DND-41 (cell line): Measurements from ENCODE around the gene ADPRH.

ENCODE experiments used
- ATAC-seq: fragments of 200-7000 bp; cut with Tn5 transposase; 3 replicates; pipeline ENCODE4 v1.9.1; 2021; ENCODE audit warnings: low read depth; ENCODE audit not compliant: insufficient read depth
- DNase-seq: peaks from one replicate; pipeline ENCODE4 v3.0.0-alpha.2; 2020
- H2AFZ ChIP-seq: 2 replicates; pipeline ENCODE4 v1.6.0; 2012; ENCODE audit warnings: low read depth, low read length
- H3K27ac ChIP-seq: 2 replicates; pipeline ENCODE4 v1.5.1; 2012; ENCODE audit warnings: low read length, inconsistent platforms
- H3K27me3 ChIP-seq: fragments of 200-600 bp; sonication (generic); 2 replicates; pipeline ENCODE4 v1.6.0; 2012; ENCODE audit warnings: low read length, mild to moderate bottlenecking, inconsistent platforms; ENCODE audit not compliant: insufficient read depth, poor library complexity
- H3K36me3 ChIP-seq: 2 replicates; pipeline ENCODE4 v1.5.1; 2012; ENCODE audit warnings: low read length, inconsistent platforms; ENCODE audit not compliant: insufficient read depth
- H3K4me1 ChIP-seq: 2 replicates; pipeline ENCODE4 v1.5.1; 2012; ENCODE audit warnings: mild to moderate bottlenecking, low read length; ENCODE audit not compliant: insufficient read depth
- H3K4me2 ChIP-seq: 2 replicates; pipeline ENCODE4 v1.6.0; 2012; ENCODE audit warnings: mild to moderate bottlenecking, moderate library complexity, low read length, inconsistent platforms; ENCODE audit not compliant: insufficient read depth
- H3K4me3 ChIP-seq, 2 experiments: fragments of 200-600 bp in 1 of 2; shearing (Covaris generic) in 1 of 2; 2 replicates each; pipeline ENCODE4 v1.5.1; 2012 to 2016; ENCODE audit warnings: inconsistent platforms in 2 of 2, low read length in 2 of 2, mild to moderate bottlenecking in 2 of 2, low read depth in 1 of 2, moderate library complexity in 1 of 2
- H3K79me2 ChIP-seq: 2 replicates; pipeline ENCODE4 v1.6.0; 2012; ENCODE audit warnings: low read length, inconsistent platforms; ENCODE audit not compliant: insufficient read depth
- H3K9ac ChIP-seq: 2 replicates; pipeline ENCODE4 v1.6.0; 2012; ENCODE audit warnings: low read depth, mild to moderate bottlenecking, inconsistent platforms, low read length, moderate library complexity
- H3K9me3 ChIP-seq: 2 replicates; pipeline ENCODE4 v1.5.1; 2012; ENCODE audit warnings: low read length, moderate library complexity, mild to moderate bottlenecking, inconsistent platforms; ENCODE audit not compliant: insufficient read depth, severe bottlenecking
- H4K20me1 ChIP-seq: 2 replicates; pipeline ENCODE4 v1.6.0; 2012; ENCODE audit warnings: low read length; ENCODE audit not compliant: insufficient read depth
- EZH2 ChIP-seq: IDR thresholded peaks from 3 replicates; pipeline ENCODE4 v1.6.1; 2012; ENCODE audit warnings: borderline replicate concordance, low read depth, mild to moderate bottlenecking, moderate library complexity, low read length, inconsistent platforms; ENCODE audit not compliant: severe bottlenecking
- TF ChIP-seq, protein P1 (sequence below): IDR thresholded peaks from 2 replicates; pipeline ENCODE4 v1.5.1; 2012; ENCODE audit warnings: borderline replicate concordance, low read length, moderate library complexity, mild to moderate bottlenecking; ENCODE audit not compliant: poor library complexity, severe bottlenecking; ENCODE audit errors: extremely low read depth

Gene ADPRH

DNA sequence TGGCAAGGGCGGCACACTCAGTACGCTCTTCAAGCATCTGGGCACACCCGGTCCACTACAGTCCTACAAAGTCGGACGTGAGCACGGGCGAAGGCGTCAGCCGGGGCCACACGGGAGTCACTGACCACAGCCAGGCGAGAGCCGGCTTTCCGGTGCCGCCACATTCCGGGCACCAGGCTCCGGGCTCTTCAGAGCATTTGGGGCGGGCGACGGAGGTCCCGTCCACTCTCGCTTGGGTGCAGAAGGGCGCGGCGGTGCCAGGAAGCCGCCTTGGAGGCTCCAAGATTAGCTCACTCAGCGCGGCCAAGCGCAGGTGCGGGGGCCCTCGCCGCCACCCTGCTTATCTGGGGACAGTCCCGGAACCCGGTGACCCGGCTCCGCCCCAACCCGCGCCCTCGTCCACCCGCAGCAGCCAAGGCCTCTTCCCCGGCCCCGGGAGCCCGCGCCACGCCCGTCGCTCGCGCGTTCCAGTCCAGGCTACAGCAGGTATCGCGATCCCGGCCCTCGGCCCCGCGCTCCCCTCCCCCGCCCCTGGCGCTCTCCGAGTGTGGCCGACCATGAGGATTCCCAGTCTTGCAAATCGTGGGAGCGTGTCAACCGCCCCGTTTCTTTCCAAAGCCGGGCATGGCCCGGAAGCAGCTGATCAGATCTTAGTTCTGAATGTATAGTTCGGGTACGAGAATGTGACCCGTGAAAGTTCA lies at the start of gene ADPRH:
ADPRH (plus strand) TSS at position 127 of the 701 bp plus-strand sequence. CDS start 2,678 bp downstream, outside the sequence.
- Histone ChIP-seq H4K20me1 (no peaks in the 10 kb centered on the region), H3K4me3 (no peak within 1 kb of the TSS), H3K27me3 (no peaks in the 10 kb centered on the region), H3K4me2 (no peak within 1 kb of the TSS), H3K9ac (no peak within 1 kb of the TSS), H3K27ac (no peak within 1 kb of the TSS), H3K4me1 (no peaks in the 10 kb centered on the region), H3K79me2 (no peaks in the 10 kb centered on the region), H2AFZ (no peak within 1 kb of the TSS), H3K9me3 (no peaks in the 10 kb centered on the region), H3K36me3 (no peaks in the 10 kb centered on the region)
- TF ChIP-seq, protein P1, sequence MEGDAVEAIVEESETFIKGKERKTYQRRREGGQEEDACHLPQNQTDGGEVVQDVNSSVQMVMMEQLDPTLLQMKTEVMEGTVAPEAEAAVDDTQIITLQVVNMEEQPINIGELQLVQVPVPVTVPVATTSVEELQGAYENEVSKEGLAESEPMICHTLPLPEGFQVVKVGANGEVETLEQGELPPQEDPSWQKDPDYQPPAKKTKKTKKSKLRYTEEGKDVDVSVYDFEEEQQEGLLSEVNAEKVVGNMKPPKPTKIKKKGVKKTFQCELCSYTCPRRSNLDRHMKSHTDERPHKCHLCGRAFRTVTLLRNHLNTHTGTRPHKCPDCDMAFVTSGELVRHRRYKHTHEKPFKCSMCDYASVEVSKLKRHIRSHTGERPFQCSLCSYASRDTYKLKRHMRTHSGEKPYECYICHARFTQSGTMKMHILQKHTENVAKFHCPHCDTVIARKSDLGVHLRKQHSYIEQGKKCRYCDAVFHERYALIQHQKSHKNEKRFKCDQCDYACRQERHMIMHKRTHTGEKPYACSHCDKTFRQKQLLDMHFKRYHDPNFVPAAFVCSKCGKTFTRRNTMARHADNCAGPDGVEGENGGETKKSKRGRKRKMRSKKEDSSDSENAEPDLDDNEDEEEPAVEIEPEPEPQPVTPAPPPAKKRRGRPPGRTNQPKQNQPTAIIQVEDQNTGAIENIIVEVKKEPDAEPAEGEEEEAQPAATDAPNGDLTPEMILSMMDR = no peak
- ATAC-seq (no peak), DNase-seq (no peak)

DNA sequence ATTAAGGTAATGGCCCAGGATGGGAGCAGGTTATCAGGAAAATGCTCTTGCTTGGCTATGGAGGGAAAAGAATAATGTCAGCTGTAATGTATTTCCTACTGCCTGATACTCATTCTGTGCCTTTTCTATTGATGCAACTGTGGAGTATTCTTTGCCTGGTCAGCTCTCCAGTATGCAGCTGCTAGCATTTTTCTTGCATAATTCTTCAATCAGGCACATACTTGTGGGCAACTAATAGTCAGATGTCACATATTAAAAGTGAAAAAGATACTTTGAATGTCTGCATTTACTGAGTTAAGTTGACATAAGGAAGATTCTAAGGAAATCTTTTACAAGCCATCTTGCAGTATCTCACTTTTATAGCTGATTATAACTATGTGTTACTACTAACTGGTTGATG lies 49.4 kb upstream of the ADPRH start:
- Histone ChIP-seq H3K36me3 (peaks cover 6% of the 10 kb centered on the region; the same call in 1 of the 2 replicates), H3K9ac (no peak overlapping the region), H3K27ac (no peak overlapping the region), H3K9me3 (no peaks in the 10 kb centered on the region), H3K4me1 (no peaks in the 10 kb centered on the region), H3K79me2 (no peaks in the 10 kb centered on the region), H3K4me2 (no peak overlapping the region), H3K4me3 (no peak overlapping the region), H2AFZ (no peak overlapping the region), H3K27me3 (no peaks in the 10 kb centered on the region), H4K20me1 (no peaks in the 10 kb centered on the region)
- TF ChIP-seq EZH2 = no peak
- TF ChIP-seq, protein P1 = no peak
- DNase-seq (no peak), ATAC-seq (no peak)

DNA sequence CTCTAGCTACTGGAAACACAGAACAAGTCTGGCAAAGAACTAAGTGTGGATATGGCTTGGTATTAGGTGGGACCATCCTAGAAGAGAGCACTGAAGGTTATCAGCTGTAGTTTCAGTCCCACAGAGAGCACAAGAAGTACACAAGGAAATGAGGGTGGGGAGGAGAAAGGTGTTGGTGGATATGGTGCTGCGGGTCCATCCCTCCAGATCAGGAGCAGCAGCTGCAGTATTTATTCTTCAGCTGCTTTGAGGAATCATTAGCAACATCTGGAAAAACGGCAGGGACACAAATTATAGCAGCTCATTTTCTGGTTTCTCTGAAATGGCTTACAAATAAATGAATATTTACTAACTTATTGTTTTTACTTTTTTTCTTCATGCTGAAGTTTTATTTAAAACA lies 48.8 kb upstream of the ADPRH start:
- Histone ChIP-seq H4K20me1 (no peaks in the 10 kb centered on the region), H3K4me3 (no peak overlapping the region), H3K9ac (no peak overlapping the region), H3K36me3 (peaks cover 3% of the 10 kb centered on the region; the same call in 1 of the 2 replicates), H3K4me2 (no peak overlapping the region), H3K4me1 (no peaks in the 10 kb centered on the region), H3K27me3 (no peaks in the 10 kb centered on the region), H3K79me2 (no peaks in the 10 kb centered on the region), H3K9me3 (no peaks in the 10 kb centered on the region), H3K27ac (no peak overlapping the region), H2AFZ (no peak overlapping the region)
- ATAC-seq (no peak), DNase-seq (no peak)
- TF ChIP-seq, protein P1 = no peak
- TF ChIP-seq EZH2 = no peak
